GM20000 (cell line): ENCODE results near the gene CPA5.

ENCODE experiments used
- DNase-seq: peaks from one replicate; pipeline ENCODE4 v3.0.0; 2012; ENCODE audit warnings: low spot score
- CTCF ChIP-seq: IDR thresholded peaks from 2 replicates; pipeline ENCODE4 v1.5.1; 2012; ENCODE audit warnings: mild to moderate bottlenecking, control low read depth; ENCODE audit errors: extremely low read depth, missing control alignments

CPA5 gene

GRCh38 chr7:130413201-130413600 is 68.6 kb downstream of the CPA5 start:
- DNase-seq = no peak
- no peak for TF ChIP-seq CTCF

GRCh38 chr7:130415006-130415405 is 70.4 kb downstream of the CPA5 start:
- no peak for TF ChIP-seq CTCF
- no peak for DNase-seq

GRCh38 chr7:130417213-130417612 is 72.6 kb downstream of the CPA5 start:
- no peak for DNase-seq
- no peak for TF ChIP-seq CTCF

GRCh38 chr7:130418306-130418705 is 73.7 kb downstream of the CPA5 start:
- no peak for DNase-seq
- no peak for TF ChIP-seq CTCF
